ENCODE measurements around the gene EFHC1. TPM values are rescaled to one million over a fixed set of nuclear protein-coding genes. Genes with fewer than 3 reads are reported as not detected.

The EFHC1 gene
- total RNA-seq, 1 experiment from 2014 or later = 12.4 TPM

- no peaks in the 10 kb centered on the region for H3K36me3 ChIP-seq (ENCODE audit: control insufficient read depth in 1 of 2, insufficient read depth in 2 of 2, low read length in 2 of 2)
- H4K20me1 ChIP-seq (ENCODE audit: insufficient read depth) = no peaks in the 10 kb centered on the region
- DNase-seq (ENCODE audit: low read depth, low spot score) = no peak
- no TSS peak for BruUV-seq (replicated peaks)
- no peaks in the 10 kb centered on the region for H3K9me2 ChIP-seq (ENCODE audit: insufficient read depth)
- peaks cover 0 to 14% of the 10 kb centered on the region in 2 experiments; a peak in 2 of 4 replicates for H3K4me1 ChIP-seq (ENCODE audit: control insufficient read depth in 1 of 2, insufficient read depth in 2 of 2, low read length in 2 of 2)
- no peak overlapping the region for H3K4me3 ChIP-seq (replicated peaks in 1 of 2; ENCODE audit: low read depth in 1 of 2, low read length in 2 of 2)
- peak overlapping the region; percentile 8; the same call in 1 of the 2 replicates for H3K4me2 ChIP-seq (ENCODE audit: low read length)
- TF ChIP-seq RAD21 (IDR thresholded peaks at IDR 0.05; ENCODE audit: low read depth) = peak; percentile 88
- no peak for TF ChIP-seq JUND (IDR thresholded peaks at IDR 0.05)
- TF ChIP-seq, protein P1, sequence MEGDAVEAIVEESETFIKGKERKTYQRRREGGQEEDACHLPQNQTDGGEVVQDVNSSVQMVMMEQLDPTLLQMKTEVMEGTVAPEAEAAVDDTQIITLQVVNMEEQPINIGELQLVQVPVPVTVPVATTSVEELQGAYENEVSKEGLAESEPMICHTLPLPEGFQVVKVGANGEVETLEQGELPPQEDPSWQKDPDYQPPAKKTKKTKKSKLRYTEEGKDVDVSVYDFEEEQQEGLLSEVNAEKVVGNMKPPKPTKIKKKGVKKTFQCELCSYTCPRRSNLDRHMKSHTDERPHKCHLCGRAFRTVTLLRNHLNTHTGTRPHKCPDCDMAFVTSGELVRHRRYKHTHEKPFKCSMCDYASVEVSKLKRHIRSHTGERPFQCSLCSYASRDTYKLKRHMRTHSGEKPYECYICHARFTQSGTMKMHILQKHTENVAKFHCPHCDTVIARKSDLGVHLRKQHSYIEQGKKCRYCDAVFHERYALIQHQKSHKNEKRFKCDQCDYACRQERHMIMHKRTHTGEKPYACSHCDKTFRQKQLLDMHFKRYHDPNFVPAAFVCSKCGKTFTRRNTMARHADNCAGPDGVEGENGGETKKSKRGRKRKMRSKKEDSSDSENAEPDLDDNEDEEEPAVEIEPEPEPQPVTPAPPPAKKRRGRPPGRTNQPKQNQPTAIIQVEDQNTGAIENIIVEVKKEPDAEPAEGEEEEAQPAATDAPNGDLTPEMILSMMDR (IDR thresholded peaks at IDR 0.05 in 2 of 3, conservative IDR thresholded peaks at IDR 0.05 in 1 of 3; ENCODE audit: borderline replicate concordance in 1 of 3, insufficient read depth in 1 of 3, low read depth in 2 of 3, low read length in 2 of 3) = peak; percentile 77 to 88 (median 85)
- ChIA-PET CTCF (interaction anchor here (0.7 to 2.6 kb wide), 15 partner anchors 10 to 252 kb away, joined by 3 to 45 read pairs (median 4); partner anchors contain the start of gene MCM3), RAD21 (ENCODE audit: low non-redundant PET in 1 of 2, low total read pairs in 2 of 2, uncharacterized antibody in 2 of 2, unreplicated experiment in 2 of 2) (interaction anchor here (0.6 to 1.3 kb wide), 3 partner anchors 10 to 114 kb away, joined by 4 to 9 read pairs (median 5); partner anchors contain the start of gene MCM3 (in 1 of the 2)), POLR2A (no interaction called here)
- H3K9ac ChIP-seq (ENCODE audit: low read length) = no peak overlapping the region
- peak overlapping the region; percentile 3 for H2AFZ ChIP-seq (ENCODE audit: low read depth, low read length, poor library complexity, severe bottlenecking)
- no peaks in the 10 kb centered on the region for H3K9me3 ChIP-seq (ENCODE audit: control insufficient read depth in 1 of 2, insufficient read depth in 1 of 2, low read depth in 1 of 2, low read length in 2 of 2)
- intact Hi-C loops (cut with micrococcal nuclease) = loop anchor here (1.0 kb wide), 2 partner anchors 112 to 236 kb away; no protein-coding TSS in a partner anchor
- H3K79me2 ChIP-seq (ENCODE audit: insufficient read depth, low read length) = no peaks in the 10 kb centered on the region
- no peak overlapping the region for H3K27ac ChIP-seq (ENCODE audit: low read depth, low read length)
- ATAC-seq = peak; percentile 92
- no peaks in the 10 kb centered on the region for H3K27me3 ChIP-seq (ENCODE audit: insufficient read depth, low read length)
Observed at GRCh38 chr6:52399511-52400312, 20.4 kb upstream of the EFHC1 start.

All from HCT116 (cell line).